Activated CD4-positive, alpha-beta T cell treated with anti-CD3 and anti-CD28 coated beads, Interleukin-2, amount 50 U/mL, for 16 hours (primary cell): ENCODE results near the gene VSNL1.

Experiments
- DNase-seq: peaks from one replicate; pipeline ENCODE4 v3.0.0-alpha.2; 2020

Gene VSNL1

GRCh38 chr2:17648581-17648980, 108.1 kb downstream of the VSNL1 start:
- no peak for DNase-seq

- DNase-seq: no peak
Measured at GRCh38 chr2:17649026-17649425, 108.5 kb downstream of the VSNL1 start.

GRCh38 chr2:17652681-17653394, 112.3 kb downstream of the VSNL1 start:
- no peak for DNase-seq

GRCh38 chr2:17657759-17658158, 117.3 kb downstream of the VSNL1 start:
- no peak for DNase-seq

- DNase-seq: peak; percentile 66
Measured at GRCh38 chr2:17658251-17658843, 117.9 kb downstream of the VSNL1 start.

GRCh38 chr2:17660219-17660618, 119.7 kb downstream of the VSNL1 start:
- no peak for DNase-seq

- DNase-seq: no peak
Measured at GRCh38 chr2:17661460-17661859, 121.0 kb downstream of the VSNL1 start.

GRCh38 chr2:17662723-17663122, 122.2 kb downstream of the VSNL1 start:
- DNase-seq: no peak

- DNase-seq: no peak
Measured at GRCh38 chr2:17664534-17664933, 124.0 kb downstream of the VSNL1 start.

GRCh38 chr2:17667898-17668297, 127.4 kb downstream of the VSNL1 start:
- DNase-seq: no peak

GRCh38 chr2:17672583-17673317, 132.3 kb downstream of the VSNL1 start:
- DNase-seq: peak; percentile 58

- no peak for DNase-seq
Measured at GRCh38 chr2:17674817-17675216, 134.3 kb downstream of the VSNL1 start.

GRCh38 chr2:17680119-17680518, 139.6 kb downstream of the VSNL1 start:
- DNase-seq: no peak

GRCh38 chr2:17682098-17682857, 141.8 kb downstream of the VSNL1 start:
- no peak for DNase-seq

GRCh38 chr2:17683981-17684380, 143.5 kb downstream of the VSNL1 start:
- DNase-seq: no peak

- no peak for DNase-seq
Measured at GRCh38 chr2:17688600-17688999, 148.1 kb downstream of the VSNL1 start.

- DNase-seq: no peak
Measured at GRCh38 chr2:17689010-17689409, 148.5 kb downstream of the VSNL1 start.

- DNase-seq: no peak
Measured at GRCh38 chr2:17690776-17691175, 150.3 kb downstream of the VSNL1 start.
